ENCODE measurements around the gene ZXDC. TPM values are rescaled to one million over a fixed set of nuclear protein-coding genes. Genes with fewer than 3 reads are reported as not detected.

The ZXDC gene
- total RNA-seq, 1 experiment from 2014 or later, result 61.1 TPM

- H3K4me1 ChIP-seq (ENCODE audit: insufficient read depth, low read length, poor library complexity, severe bottlenecking), result no peaks in the 10 kb centered on the region
- H3K27me3 ChIP-seq (replicated peaks; ENCODE audit: insufficient read depth, low read depth, low read length, poor library complexity), result no peaks in the 10 kb centered on the region
- H3K4me3 ChIP-seq (ENCODE audit: low read depth, low read length, poor library complexity, severe bottlenecking), result no peak overlapping the region
- ChIA-PET POLR2A (ENCODE audit: low non-redundant PET) (no interaction called here), CTCF (no interaction called here)
- DNase-seq (ENCODE audit: low spot score), result no peak
- H3K9me3 ChIP-seq (ENCODE audit: low read depth, low read length, poor library complexity, severe bottlenecking), result no peaks in the 10 kb centered on the region
- TF ChIP-seq, protein P1, sequence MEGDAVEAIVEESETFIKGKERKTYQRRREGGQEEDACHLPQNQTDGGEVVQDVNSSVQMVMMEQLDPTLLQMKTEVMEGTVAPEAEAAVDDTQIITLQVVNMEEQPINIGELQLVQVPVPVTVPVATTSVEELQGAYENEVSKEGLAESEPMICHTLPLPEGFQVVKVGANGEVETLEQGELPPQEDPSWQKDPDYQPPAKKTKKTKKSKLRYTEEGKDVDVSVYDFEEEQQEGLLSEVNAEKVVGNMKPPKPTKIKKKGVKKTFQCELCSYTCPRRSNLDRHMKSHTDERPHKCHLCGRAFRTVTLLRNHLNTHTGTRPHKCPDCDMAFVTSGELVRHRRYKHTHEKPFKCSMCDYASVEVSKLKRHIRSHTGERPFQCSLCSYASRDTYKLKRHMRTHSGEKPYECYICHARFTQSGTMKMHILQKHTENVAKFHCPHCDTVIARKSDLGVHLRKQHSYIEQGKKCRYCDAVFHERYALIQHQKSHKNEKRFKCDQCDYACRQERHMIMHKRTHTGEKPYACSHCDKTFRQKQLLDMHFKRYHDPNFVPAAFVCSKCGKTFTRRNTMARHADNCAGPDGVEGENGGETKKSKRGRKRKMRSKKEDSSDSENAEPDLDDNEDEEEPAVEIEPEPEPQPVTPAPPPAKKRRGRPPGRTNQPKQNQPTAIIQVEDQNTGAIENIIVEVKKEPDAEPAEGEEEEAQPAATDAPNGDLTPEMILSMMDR (conservative IDR thresholded peaks at IDR 0.05; ENCODE audit: low read depth, low read length), result no peak
- TF ChIP-seq EZH2 (IDR thresholded peaks at IDR 0.05; ENCODE audit: borderline replicate concordance, low read depth, low read length, poor library complexity, severe bottlenecking), result no peak
- intact Hi-C loops (cut with micrococcal nuclease; ENCODE audit: unreplicated experiment), result no loop called here
- H3K27ac ChIP-seq (ENCODE audit: low read depth, low read length, poor library complexity, severe bottlenecking), result no peak overlapping the region
- no peaks in the 10 kb centered on the region for H3K36me3 ChIP-seq (ENCODE audit: insufficient read depth, low read length, poor library complexity, severe bottlenecking)
- no TSS peak for BruUV-seq (replicated peaks)
These were observed 22.3 kb upstream of the ZXDC start for GRCh38 chr3:126497956-126498355.

- BruUV-seq (replicated peaks), result no TSS peak
- intact Hi-C loops (cut with micrococcal nuclease; ENCODE audit: unreplicated experiment), result no loop called here
- POLR2A ChIA-PET (ENCODE audit: low non-redundant PET), result no interaction called here
These were observed 21.5 kb upstream of the ZXDC start for GRCh38 chr3:126496894-126497850.

GRCh38 chr3:126495786-126496185 lies 20.1 kb upstream of the ZXDC start:
- intact Hi-C loops (cut with micrococcal nuclease; ENCODE audit: unreplicated experiment), result no loop called here
- DNase-seq (ENCODE audit: low spot score), result no peak
- no peaks in the 10 kb centered on the region for H3K36me3 ChIP-seq (ENCODE audit: insufficient read depth, low read length, poor library complexity, severe bottlenecking)
- BruUV-seq (replicated peaks), result no TSS peak
- ChIA-PET POLR2A (ENCODE audit: low non-redundant PET) (no interaction called here), CTCF (no interaction called here)
- H3K4me1 ChIP-seq (ENCODE audit: insufficient read depth, low read length, poor library complexity, severe bottlenecking), result no peaks in the 10 kb centered on the region
- no peaks in the 10 kb centered on the region for H3K27me3 ChIP-seq (replicated peaks; ENCODE audit: insufficient read depth, low read depth, low read length, poor library complexity)
- no peak overlapping the region for H3K27ac ChIP-seq (ENCODE audit: low read depth, low read length, poor library complexity, severe bottlenecking)
- H3K4me3 ChIP-seq (ENCODE audit: low read depth, low read length, poor library complexity, severe bottlenecking), result no peak overlapping the region
- TF ChIP-seq EZH2 (IDR thresholded peaks at IDR 0.05; ENCODE audit: borderline replicate concordance, low read depth, low read length, poor library complexity, severe bottlenecking), result no peak
- TF ChIP-seq, protein P1 (conservative IDR thresholded peaks at IDR 0.05; ENCODE audit: low read depth, low read length), result no peak
- H3K9me3 ChIP-seq (ENCODE audit: low read depth, low read length, poor library complexity, severe bottlenecking), result no peaks in the 10 kb centered on the region

More at GRCh38 chr3:126496894-126497850, 21.5 kb upstream of the ZXDC start:
- TF ChIP-seq, protein P1 (conservative IDR thresholded peaks at IDR 0.05; ENCODE audit: low read depth, low read length), result no peak
- TF ChIP-seq EZH2 (IDR thresholded peaks at IDR 0.05; ENCODE audit: borderline replicate concordance, low read depth, low read length, poor library complexity, severe bottlenecking), result no peak
- Histone ChIP-seq H3K27ac (ENCODE audit: low read depth, low read length, poor library complexity, severe bottlenecking) (no peak overlapping the region), H3K4me3 (ENCODE audit: low read depth, low read length, poor library complexity, severe bottlenecking) (no peak overlapping the region), H3K9me3 (ENCODE audit: low read depth, low read length, poor library complexity, severe bottlenecking) (no peaks in the 10 kb centered on the region), H3K36me3 (ENCODE audit: insufficient read depth, low read length, poor library complexity, severe bottlenecking) (no peaks in the 10 kb centered on the region), H3K27me3 (replicated peaks; ENCODE audit: insufficient read depth, low read depth, low read length, poor library complexity) (no peaks in the 10 kb centered on the region), H3K4me1 (ENCODE audit: insufficient read depth, low read length, poor library complexity, severe bottlenecking) (no peaks in the 10 kb centered on the region)
- DNase-seq (ENCODE audit: low spot score), result no peak
- CTCF ChIA-PET, result no interaction called here
